Pancreas (tissue), 10 donors: ENCODE results near the gene NETO2. TPM values are rescaled to one million over a fixed set of nuclear protein-coding genes. Genes with fewer than 3 reads are reported as not detected.

Experiments used
- ATAC-seq, 4 donors: fragments of 200-7000 bp; cut with Tn5 transposase; one replicate each; pipeline versions ENCODE4 v1.8.0 to v1.9.1; 2020; ENCODE audit warnings: mild to moderate bottlenecking in 4 of 4, moderate library complexity in 4 of 4
- DNase-seq, 6 donors: peaks; one replicate each; pipeline ENCODE4 v3.0.0-alpha.2; 2020
- FAIRE-seq: peaks from 2 replicates; lab custom pipeline; 2012; peaks lifted over from hg19 to GRCh38; lab: Jason Lieb, UNC
- H3K27ac ChIP-seq, 4 donors: fragments of 200-600 bp; sonication (generic); 1 replicate in 3 of 4; 2 replicates in 1 of 4; pipeline versions ENCODE4 v1.5.0 to v1.8.0; 2020
- H3K27me3 ChIP-seq, 4 donors: fragments of 200-600 bp; one replicate each; pipeline ENCODE4 v1.8.0; 2021
- H3K36me3 ChIP-seq, 3 donors: fragments of 200-600 bp; sonication (generic) in 1 of 3; one replicate each; pipeline versions ENCODE4 v1.5.0 to v1.8.0; 2020 to 2021
- H3K4me1 ChIP-seq, 3 donors: fragments of 200-600 bp; one replicate each; pipeline ENCODE4 v1.8.0; 2021
- H3K4me3 ChIP-seq, 4 donors: fragments of 200-600 bp; sonication (generic) in 2 of 4; one replicate each; pipeline versions ENCODE4 v1.5.0 to v1.8.0; 2020 to 2021
- H3K9me3 ChIP-seq, 4 donors: fragments of 200-600 bp; one replicate each; pipeline ENCODE4 v1.8.0; 2021
- WGBS, 2 donors: extraction: QIAGEN DNeasy Blood & Tissue Kit; methylation state at CpG; one replicate each; pipeline ENCODE4 v1.1.7; 2013; 5-methylcytosine and 5-hydroxymethylcytosine counted together
- intact Hi-C, 3 donors: fragments of 100-400 bp; cut with DNase I; formaldehyde crosslinking; loops; one replicate each; pipeline versions ENCODE4 v1.11.1 to v1.14.2; 2022
- polyA plus RNA-seq, 2 donors: library from polyadenylated mRNA; stranded (reverse); fragments of 200-250 nt; gene quantifications; one replicate each; pipeline ENCODE4 v1.2.3, GENCODE V29; 2013
- total RNA-seq, 6 donors: library from RNA; stranded (reverse); fragmentation: NEBNext Ultra II Directional in 4 of 6; extraction: Animal tissue kit (Norgen Biotek cat#: 25700) in 4 of 6; gene quantifications; one replicate each; pipeline versions ENCODE4 v1.2.1 to v1.2.4, GENCODE V29; 2021 to 2023
- TF ChIP-seq, protein P1 (sequence below), 4 donors: fragments of 200-600 bp; sonication (generic) in 3 of 4; IDR thresholded peaks; one replicate each; pipeline versions ENCODE4 v1.5.0 to v1.8.0; 2021; ENCODE audit warnings: antibody characterized with exemption in 4 of 4
- donor health status: healthy with polysubstance abuse.
- donor health status: DM: no; HTN: no; CAD: no; lungs with moderate emphysema.
- donor health status: DM: no; HTN: no; CAD: no.
- donor health status: control.
- donor health status: control.
- donor health status: Bipolar disorder and iron deficiency.
- donor health status: DM: yes; HTN: yes; CAD: no.
- donor health status: DM: no; HTN: no; CAD: no.
- donor health status: DM: no; HTN: no; CAD: no.
- donor health status: DM: yes; HTN: yes; CAD: no.

The NETO2 gene
- total and polyA plus RNA-seq, 8 donors, result 0.12 to 2.9 (median 0.57) TPM

DNA sequence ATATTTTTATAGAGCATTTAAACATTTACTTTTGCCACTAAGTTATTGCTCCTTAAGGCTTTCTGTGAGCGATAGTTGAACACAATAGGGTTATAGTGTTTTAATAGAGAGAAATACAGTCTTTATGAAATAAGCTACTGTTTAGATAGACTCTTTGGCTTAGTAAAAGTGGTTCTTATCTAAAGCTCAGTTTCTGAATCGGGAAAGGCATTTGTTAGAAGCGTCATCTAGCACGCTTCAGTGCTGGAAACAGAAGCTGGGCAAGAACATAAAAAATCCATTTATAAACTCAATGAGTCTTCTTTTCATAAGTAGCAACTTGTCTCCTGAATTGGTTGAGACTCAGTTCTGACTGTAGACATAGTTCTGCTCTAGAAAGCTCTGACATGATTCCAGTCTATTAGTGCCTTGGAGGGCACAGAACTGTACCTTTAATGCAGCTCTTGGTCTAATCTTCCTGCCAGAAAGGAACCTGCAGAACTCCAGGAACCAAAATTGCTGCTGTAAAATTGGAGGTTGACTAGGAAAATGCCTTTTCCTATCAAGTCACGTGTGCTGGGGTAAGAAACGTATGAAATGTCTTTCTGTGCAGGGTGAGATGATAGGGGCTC is 114.9 kb downstream of the NETO2 start:
- FAIRE-seq (no peak), ATAC-seq (no peak), DNase-seq (no peak)
- Histone ChIP-seq H3K36me3 (no peaks in the 10 kb centered on the region), H3K27me3 (no peaks in the 10 kb centered on the region), H3K4me1 (no peaks in the 10 kb centered on the region), H3K27ac (no peak overlapping the region), H3K4me3 (no peak overlapping the region), H3K9me3 (no peaks in the 10 kb centered on the region)
- 53 to 58% methylated on average over 6 of the region's 6 CpGs for WGBS, 2 donors
- TF ChIP-seq, protein P1, sequence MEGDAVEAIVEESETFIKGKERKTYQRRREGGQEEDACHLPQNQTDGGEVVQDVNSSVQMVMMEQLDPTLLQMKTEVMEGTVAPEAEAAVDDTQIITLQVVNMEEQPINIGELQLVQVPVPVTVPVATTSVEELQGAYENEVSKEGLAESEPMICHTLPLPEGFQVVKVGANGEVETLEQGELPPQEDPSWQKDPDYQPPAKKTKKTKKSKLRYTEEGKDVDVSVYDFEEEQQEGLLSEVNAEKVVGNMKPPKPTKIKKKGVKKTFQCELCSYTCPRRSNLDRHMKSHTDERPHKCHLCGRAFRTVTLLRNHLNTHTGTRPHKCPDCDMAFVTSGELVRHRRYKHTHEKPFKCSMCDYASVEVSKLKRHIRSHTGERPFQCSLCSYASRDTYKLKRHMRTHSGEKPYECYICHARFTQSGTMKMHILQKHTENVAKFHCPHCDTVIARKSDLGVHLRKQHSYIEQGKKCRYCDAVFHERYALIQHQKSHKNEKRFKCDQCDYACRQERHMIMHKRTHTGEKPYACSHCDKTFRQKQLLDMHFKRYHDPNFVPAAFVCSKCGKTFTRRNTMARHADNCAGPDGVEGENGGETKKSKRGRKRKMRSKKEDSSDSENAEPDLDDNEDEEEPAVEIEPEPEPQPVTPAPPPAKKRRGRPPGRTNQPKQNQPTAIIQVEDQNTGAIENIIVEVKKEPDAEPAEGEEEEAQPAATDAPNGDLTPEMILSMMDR (IDR thresholded peaks at IDR 0.05), result no peak
- intact Hi-C loops, result no loop called here

Other genes starting within 250 kb of the NETO2 start
- gene DNAJA2, start 170.3 kb downstream of the NETO2 start, total RNA-seq, result 10 to 100 TPM; 18.7 to 26.6 (median 23.3) TPM
- 10 to 100 TPM; 13.0 to 21.7 TPM for gene DNAJA2, start 170.3 kb downstream of the NETO2 start, polyA plus RNA-seq